ENCODE results near the gene ERMN.
"Not testable (repeated sequence)": the region's sequence is repeated elsewhere in the genome, so short reads cannot be mapped to it uniquely, and the experiment has no call there.

Gene ERMN

DNA sequence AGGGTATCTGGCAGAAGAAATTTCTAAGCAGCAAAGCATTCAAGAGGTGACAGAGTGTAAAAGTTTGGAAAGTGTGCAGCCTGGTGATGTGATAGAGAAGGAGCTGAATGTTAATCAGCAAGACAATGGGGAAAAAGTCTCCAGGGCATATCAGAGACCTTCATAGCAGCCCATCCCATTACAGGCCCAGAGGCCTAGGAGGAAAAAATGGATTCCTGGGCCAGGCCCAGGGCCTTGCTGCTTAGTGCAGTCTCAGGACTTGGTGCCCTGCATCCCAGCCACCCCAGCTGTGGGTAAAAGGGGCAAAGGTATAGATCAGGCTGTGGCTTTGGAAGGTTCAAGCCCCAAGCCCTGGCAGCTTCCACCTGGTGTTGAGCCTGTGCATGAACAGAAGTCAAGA lies 35.9 kb upstream of the ERMN start:
- TF ChIP-seq, protein P1, sequence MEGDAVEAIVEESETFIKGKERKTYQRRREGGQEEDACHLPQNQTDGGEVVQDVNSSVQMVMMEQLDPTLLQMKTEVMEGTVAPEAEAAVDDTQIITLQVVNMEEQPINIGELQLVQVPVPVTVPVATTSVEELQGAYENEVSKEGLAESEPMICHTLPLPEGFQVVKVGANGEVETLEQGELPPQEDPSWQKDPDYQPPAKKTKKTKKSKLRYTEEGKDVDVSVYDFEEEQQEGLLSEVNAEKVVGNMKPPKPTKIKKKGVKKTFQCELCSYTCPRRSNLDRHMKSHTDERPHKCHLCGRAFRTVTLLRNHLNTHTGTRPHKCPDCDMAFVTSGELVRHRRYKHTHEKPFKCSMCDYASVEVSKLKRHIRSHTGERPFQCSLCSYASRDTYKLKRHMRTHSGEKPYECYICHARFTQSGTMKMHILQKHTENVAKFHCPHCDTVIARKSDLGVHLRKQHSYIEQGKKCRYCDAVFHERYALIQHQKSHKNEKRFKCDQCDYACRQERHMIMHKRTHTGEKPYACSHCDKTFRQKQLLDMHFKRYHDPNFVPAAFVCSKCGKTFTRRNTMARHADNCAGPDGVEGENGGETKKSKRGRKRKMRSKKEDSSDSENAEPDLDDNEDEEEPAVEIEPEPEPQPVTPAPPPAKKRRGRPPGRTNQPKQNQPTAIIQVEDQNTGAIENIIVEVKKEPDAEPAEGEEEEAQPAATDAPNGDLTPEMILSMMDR (IDR thresholded peaks at IDR 0.05; ENCODE audit: control insufficient read depth, insufficient read depth, low read depth, low read length, missing control alignments) = no peak
- H3K4me3 ChIP-seq (ENCODE audit: control insufficient read depth, low read depth, low read length) = no peak overlapping the region
- DNase-seq (ENCODE audit: low read depth) = no peak

DNA sequence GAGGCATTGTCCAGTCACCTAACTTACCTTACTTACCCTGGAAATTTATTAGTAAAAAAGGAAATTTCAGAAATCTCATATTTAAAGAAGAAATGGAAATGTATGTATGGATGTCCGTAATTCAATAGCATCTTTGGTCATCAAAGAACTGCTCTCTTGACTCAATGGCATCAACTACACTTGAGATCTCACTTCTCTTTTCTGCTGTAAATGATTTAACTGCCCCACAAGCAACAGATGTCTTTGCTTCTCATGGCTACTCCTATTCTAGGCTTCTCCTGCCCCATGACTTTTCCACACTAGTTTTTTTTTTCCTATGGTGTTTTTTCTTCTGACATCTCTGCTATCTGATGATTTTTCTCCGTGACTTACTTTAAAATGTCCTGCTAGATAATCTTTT lies 34.0 kb upstream of the ERMN start:
- TF ChIP-seq, protein P1 (IDR thresholded peaks at IDR 0.05; ENCODE audit: control insufficient read depth, insufficient read depth, low read depth, low read length, missing control alignments) = no peak
- no peak for DNase-seq (ENCODE audit: low read depth)
- no peak overlapping the region for H3K4me3 ChIP-seq (ENCODE audit: control insufficient read depth, low read depth, low read length)

DNA sequence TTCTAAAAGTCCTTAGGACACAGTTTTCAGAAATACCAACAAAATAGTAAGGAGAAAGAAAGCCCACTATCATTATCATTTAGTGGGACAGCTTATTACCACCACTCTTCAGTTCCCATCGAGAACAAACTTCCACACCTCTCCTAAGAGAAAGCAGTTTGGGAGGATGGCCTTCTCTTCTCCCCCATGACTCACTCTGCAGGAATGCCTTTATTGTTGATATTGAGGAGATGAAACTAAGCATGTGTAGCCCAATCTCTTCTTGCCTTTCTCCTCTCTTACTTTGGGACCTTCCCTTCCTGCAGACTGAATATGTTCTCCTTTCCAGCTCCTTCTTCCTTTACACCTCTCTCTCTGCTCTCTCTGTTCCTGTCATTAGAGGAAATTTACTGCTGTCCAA lies 30.0 kb upstream of the ERMN start:
- no peak overlapping the region for H3K4me3 ChIP-seq (ENCODE audit: control insufficient read depth, low read depth, low read length)
- TF ChIP-seq, protein P1 (IDR thresholded peaks at IDR 0.05; ENCODE audit: control insufficient read depth, insufficient read depth, low read depth, low read length, missing control alignments) = no peak
- DNase-seq (ENCODE audit: low read depth) = no peak

DNA sequence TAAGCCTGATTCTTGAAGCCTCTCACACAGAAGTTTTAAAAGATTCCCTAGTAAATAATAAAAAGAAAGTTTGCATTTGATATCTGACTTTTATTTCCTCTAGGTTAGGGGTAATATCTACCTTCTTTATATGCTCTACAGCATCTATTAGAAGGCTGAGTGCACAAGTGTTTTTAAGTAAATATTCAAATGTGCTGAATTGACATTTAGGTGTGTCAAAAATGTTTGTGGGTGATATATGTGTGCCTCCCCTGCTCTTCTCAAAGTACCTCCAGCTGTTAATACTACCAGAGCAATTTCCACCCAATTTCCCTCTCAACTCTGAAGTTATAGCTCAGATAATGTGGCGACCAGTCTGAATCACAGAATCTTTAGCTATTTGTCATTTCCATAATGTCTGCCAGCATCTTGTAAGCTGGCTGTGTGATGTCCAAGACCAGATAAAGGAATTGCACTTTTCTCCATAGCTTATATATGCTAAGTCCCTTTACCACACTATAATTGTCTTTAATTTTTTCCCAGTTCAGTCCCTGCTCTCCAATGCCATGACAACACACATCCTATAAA lies 24.4 kb upstream of the ERMN start:
- no peak for DNase-seq (ENCODE audit: low read depth)
- H3K4me3 ChIP-seq (ENCODE audit: control insufficient read depth, low read depth, low read length) = no peak overlapping the region
- TF ChIP-seq, protein P1 (IDR thresholded peaks at IDR 0.05; ENCODE audit: control insufficient read depth, insufficient read depth, low read depth, low read length, missing control alignments) = no peak

DNA sequence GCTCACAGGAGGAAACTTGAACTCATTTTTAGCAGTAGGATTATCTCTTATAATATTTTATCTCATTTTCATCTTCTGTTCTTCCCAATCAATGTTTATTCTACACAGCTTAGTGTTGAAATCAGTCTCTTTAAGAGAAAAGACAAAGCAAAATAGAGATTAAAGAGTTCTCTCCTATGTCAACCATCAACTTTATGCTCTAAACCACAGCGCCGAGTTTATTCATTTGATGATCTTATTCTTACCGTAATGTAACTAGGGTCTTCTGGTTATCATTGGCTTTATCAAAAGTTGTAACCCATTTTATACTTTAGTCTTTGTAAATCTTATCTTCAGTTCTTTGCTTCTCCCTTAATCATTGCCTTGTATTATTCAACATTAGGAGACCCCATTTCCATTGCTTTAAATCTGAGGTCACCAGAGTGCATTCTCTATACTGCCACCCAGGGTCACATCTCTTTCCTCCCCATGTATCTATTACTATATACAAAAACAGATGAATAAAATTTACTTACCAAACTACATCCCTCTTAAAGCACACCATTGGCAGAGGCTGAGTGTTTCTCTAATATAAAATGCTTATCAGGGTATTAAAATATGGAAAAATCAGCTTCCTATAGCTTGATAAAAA lies 22.8 kb upstream of the ERMN start:
- DNase-seq (ENCODE audit: low read depth) = no peak
- H3K4me3 ChIP-seq (ENCODE audit: control insufficient read depth, low read depth, low read length) = no peak overlapping the region
- TF ChIP-seq, protein P1 (IDR thresholded peaks at IDR 0.05; ENCODE audit: control insufficient read depth, insufficient read depth, low read depth, low read length, missing control alignments) = no peak

DNA sequence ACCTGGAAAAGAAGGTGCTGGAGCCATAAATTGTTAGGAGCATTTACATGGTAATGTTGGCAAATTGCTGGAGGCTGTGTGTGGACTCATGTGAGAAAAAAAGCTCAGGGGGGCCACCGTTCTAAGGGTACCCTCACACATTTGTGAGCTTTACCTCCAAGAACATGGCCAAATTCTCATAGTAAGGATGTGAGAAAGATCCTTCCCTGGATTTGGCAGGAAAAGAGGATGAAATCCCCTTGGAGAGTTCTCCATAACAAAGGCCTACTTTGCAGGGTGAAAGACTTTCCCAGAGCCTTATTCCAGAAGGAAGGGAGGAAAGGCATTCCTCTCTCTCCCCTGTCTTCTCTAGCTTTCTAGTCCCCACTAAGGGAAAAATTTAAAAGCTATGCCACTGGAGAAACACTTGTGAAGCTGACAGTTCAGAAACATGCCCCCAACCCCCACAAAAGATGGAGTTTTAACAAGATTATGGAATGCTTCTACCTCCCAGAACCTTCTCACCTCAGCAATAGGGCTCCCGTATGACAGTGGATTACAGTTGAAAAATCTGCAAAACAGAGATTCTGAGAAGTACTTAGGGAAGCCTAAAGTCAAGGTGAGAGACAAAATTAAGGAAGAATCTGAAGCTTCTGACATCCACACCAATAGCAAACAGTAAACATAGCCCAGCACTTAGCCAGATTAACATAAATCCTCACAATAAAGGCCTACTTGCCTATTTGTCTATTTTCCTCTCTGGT lies 20.2 kb upstream of the ERMN start:
- H3K4me3 ChIP-seq (ENCODE audit: control insufficient read depth, low read depth, low read length) = no peak overlapping the region
- TF ChIP-seq, protein P1 (IDR thresholded peaks at IDR 0.05; ENCODE audit: control insufficient read depth, insufficient read depth, low read depth, low read length, missing control alignments) = no peak
- DNase-seq (ENCODE audit: low read depth) = no peak

DNA sequence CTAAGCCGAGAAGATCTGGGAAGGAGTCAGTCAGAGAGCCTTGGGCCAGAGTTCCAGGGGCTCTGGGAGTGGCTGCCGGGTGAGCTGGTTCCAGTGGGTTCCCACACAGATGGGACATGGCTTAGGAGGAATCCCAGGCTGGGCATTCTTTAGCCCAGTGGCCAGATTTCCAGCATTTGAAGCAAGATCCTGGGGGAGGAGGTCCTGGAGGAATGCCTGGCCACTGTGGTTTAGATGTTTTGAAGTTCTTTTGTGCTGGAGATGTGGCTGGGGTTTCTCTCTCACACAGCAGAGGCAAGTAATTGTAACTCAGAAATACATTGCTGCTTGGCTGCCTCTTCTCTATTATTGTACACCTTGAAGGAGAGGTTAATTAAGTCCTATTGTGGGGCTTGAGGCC lies 15.8 kb upstream of the ERMN start:
- not testable (repeated sequence) for DNase-seq (ENCODE audit: low read depth); H3K4me3 ChIP-seq (ENCODE audit: control insufficient read depth, low read depth, low read length)
